H1 (cell line): ENCODE results near the gene SNRNP70.

ENCODE experiments used
- BRCA1 ChIP-seq: IDR thresholded peaks from 2 replicates; pipeline ENCODE4 v1.6.1; 2012; ENCODE audit warnings: low read depth, low read length, improper control_type of control experiment
- CEBPB ChIP-seq: IDR thresholded peaks from 2 replicates; pipeline ENCODE4 v1.6.1; 2012; ENCODE audit warnings: low read depth, low read length
- CTCF ChIP-seq, 3 experiments: IDR thresholded peaks; 1 replicate in 2 of 3; 2 replicates in 1 of 3; pipeline versions ENCODE4 v1.5.1 to v1.6.1; 2011; ENCODE audit warnings: low read length in 3 of 3, mild to moderate bottlenecking in 3 of 3, inconsistent platforms in 2 of 3, low read depth in 1 of 3, moderate library complexity in 1 of 3; ENCODE audit not compliant: insufficient read depth in 1 of 3; ENCODE audit errors: control extremely low read depth in 1 of 3
- EZH2 ChIP-seq: fragments of 200-600 bp; sonication (generic); IDR thresholded peaks from 2 replicates; pipeline ENCODE4 v1.7.1; 2012; ENCODE audit warnings: low read depth, mild to moderate bottlenecking, moderate library complexity, low read length, inconsistent platforms; ENCODE audit not compliant: severe bottlenecking
- GABPA ChIP-seq: IDR thresholded peaks from 2 replicates; pipeline ENCODE4 v1.6.1; 2011; ENCODE audit warnings: mild to moderate bottlenecking, low read length, moderate library complexity, borderline replicate concordance; ENCODE audit not compliant: insufficient read depth
- MAX ChIP-seq: IDR thresholded peaks from 2 replicates; pipeline ENCODE4 v1.6.1; 2012; ENCODE audit warnings: inconsistent platforms
- POLR2A ChIP-seq, 2 experiments: IDR thresholded peaks; 1 replicate in 1 of 2; 2 replicates in 1 of 2; pipeline ENCODE4 v1.6.1; 2011; ENCODE audit warnings: low read depth in 2 of 2, low read length in 2 of 2, mild to moderate bottlenecking in 2 of 2; ENCODE audit errors: control extremely low read depth in 1 of 2
- POLR2AphosphoS5 ChIP-seq: IDR thresholded peaks from 2 replicates; pipeline ENCODE4 v1.6.1; 2011; ENCODE audit warnings: low read depth, low read length
- RBBP5 ChIP-seq: IDR thresholded peaks from 2 replicates; pipeline ENCODE4 v1.7.1; 2012; ENCODE audit warnings: low read depth, mild to moderate bottlenecking, inconsistent platforms, low read length, moderate library complexity, borderline replicate concordance
- SIN3A ChIP-seq, 2 experiments: IDR thresholded peaks in 1 of 2; conservative IDR thresholded peaks in 1 of 2; 2 replicates each; pipeline ENCODE4 v1.6.1; 2011 to 2012; ENCODE audit warnings: low read length in 2 of 2, improper control_type of control experiment in 1 of 2, low read depth in 1 of 2, mild to moderate bottlenecking in 1 of 2
- SP2 ChIP-seq: IDR thresholded peaks from 2 replicates; pipeline ENCODE4 v1.6.1; 2012; ENCODE audit warnings: mild to moderate bottlenecking, low read length, inconsistent platforms
- USF2 ChIP-seq: IDR thresholded peaks from 2 replicates; pipeline ENCODE4 v1.6.1; 2011; ENCODE audit warnings: low read length, improper control_type of control experiment

GRCh38 chr19:49073514-49074378 lies 11.5 kb upstream of the SNRNP70 start:
- TF ChIP-seq RBBP5 (no peak), CEBPB (no peak), GABPA (no peak), CTCF (IDR thresholded peaks at IDR 0.05; ENCODE audit: control extremely low read depth in 1 of 3, insufficient read depth in 1 of 3, low read depth in 1 of 3, low read length in 3 of 3) (peak; percentile 57 to 64 (median 61)), SIN3A (conservative IDR thresholded peaks at IDR 0.05 in 1 of 2, IDR thresholded peaks at IDR 0.05 in 1 of 2; ENCODE audit: low read depth in 1 of 2, low read length in 2 of 2) (no peak), BRCA1 (no peak), POLR2AphosphoS5 (no peak), POLR2A (IDR thresholded peaks at IDR 0.05; ENCODE audit: control extremely low read depth in 1 of 2, low read depth in 2 of 2, low read length in 2 of 2) (no peak), SP2 (no peak), MAX (no peak), EZH2 (no peak), USF2 (no peak)
